Muscle layer of duodenum (tissue), 2 donors: ENCODE data around the gene TCEA2.

Source experiments
- H3K27ac ChIP-seq: one replicate; pipeline ENCODE4 v1.7.0; 2013; ENCODE audit warnings: mild to moderate bottlenecking, low read length
- H3K27me3 ChIP-seq: one replicate; pipeline ENCODE4 v1.7.0; 2013; ENCODE audit warnings: low read depth, mild to moderate bottlenecking, control low read depth, low read length
- H3K36me3 ChIP-seq, 2 donors: one replicate each; pipeline ENCODE4 v1.7.0; 2013; ENCODE audit warnings: low read length in 2 of 2, control low read depth in 1 of 2, mild to moderate bottlenecking in 1 of 2; ENCODE audit not compliant: insufficient read depth in 2 of 2, control insufficient read depth in 1 of 2
- H3K4me1 ChIP-seq, 2 donors: one replicate each; pipeline ENCODE4 v1.7.0; 2013; ENCODE audit warnings: low read length in 2 of 2, mild to moderate bottlenecking in 2 of 2, control low read depth in 1 of 2, moderate library complexity in 1 of 2; ENCODE audit not compliant: insufficient read depth in 2 of 2, control insufficient read depth in 1 of 2
- H3K4me3 ChIP-seq, 2 donors: one replicate each; pipeline ENCODE4 v1.7.0; 2013; ENCODE audit warnings: low read length in 2 of 2, low read depth in 1 of 2, mild to moderate bottlenecking in 1 of 2
- H3K9me3 ChIP-seq, 2 donors: one replicate each; pipeline ENCODE4 v1.7.0; 2013; ENCODE audit warnings: low read length in 2 of 2, control low read depth in 1 of 2, mild to moderate bottlenecking in 1 of 2; ENCODE audit not compliant: control insufficient read depth in 1 of 2
- donor health status: healthy.

The TCEA2 gene

DNA sequence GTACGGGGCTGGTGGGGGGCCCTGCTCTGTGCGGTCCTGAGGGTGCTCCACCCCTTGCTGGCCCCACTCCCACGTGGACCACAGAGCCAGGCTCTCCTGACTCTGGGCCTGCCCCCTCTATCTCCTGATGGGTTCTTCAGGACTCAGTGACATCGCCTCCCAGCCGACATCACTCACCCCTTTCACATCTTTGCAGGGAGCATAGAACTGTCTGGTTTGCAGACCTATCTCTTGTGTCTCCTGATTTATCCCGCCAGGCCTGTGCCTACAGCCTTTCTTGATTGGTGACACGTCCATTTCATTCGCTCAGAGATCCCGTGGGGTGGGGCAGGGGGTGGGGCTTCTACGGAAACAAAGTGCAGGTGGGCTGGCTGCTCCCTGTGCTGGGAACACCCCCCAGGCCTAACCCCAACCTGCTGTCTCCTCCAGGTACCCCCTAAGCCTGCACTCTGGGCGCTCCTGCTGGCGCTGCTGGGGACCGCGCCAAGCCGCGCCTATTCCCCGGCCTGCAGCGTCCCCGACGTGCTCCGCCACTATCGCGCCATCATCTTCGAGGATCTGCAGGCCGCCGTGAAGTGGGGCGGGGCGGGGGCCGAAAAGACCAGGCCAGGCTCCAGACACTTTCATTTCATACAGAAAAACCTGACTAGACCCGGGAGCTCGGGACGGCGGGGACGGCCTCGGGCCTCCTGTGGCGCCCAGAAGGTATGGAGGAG, 25.3 kb upstream of the TCEA2 start:
- Histone ChIP-seq H3K27ac (no peak overlapping the region), H3K4me1 (peaks cover 0 to 31% of the 10 kb centered on the region in 2 donors), H3K36me3 (peaks cover 6 to 19% of the 10 kb centered on the region in 2 donors), H3K27me3 (peaks cover 29% of the 10 kb centered on the region), H3K9me3 (no peaks in the 10 kb centered on the region), H3K4me3 (no peak overlapping the region)

DNA sequence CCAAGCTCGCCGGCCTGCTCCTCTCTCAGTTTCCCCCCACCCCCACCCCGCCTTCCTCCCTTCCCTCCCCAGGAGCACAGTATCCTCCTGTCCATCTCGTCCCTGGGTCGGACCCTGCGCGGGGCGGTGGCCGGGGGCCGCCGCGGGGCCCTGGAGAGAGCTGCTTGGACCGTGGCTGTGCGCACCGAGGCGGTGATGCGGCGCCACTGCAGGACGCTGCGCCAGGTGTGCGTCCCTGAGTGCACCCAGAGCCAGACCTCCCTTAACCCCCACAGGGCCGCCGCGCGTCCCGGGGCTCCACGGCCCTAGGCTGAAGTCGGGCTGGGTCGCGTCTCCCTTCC, 24.8 kb upstream of the TCEA2 start:
- H3K4me3 ChIP-seq = peak overlapping the region in 1 of 2 donors; percentile 75
- peaks cover 0 to 31% of the 10 kb centered on the region in 2 donors for H3K4me1 ChIP-seq
- no peak overlapping the region for H3K27ac ChIP-seq
- no peaks in the 10 kb centered on the region for H3K9me3 ChIP-seq
- H3K27me3 ChIP-seq = peaks cover 29% of the 10 kb centered on the region
- H3K36me3 ChIP-seq = peaks cover 6 to 13% of the 10 kb centered on the region in 2 donors

DNA sequence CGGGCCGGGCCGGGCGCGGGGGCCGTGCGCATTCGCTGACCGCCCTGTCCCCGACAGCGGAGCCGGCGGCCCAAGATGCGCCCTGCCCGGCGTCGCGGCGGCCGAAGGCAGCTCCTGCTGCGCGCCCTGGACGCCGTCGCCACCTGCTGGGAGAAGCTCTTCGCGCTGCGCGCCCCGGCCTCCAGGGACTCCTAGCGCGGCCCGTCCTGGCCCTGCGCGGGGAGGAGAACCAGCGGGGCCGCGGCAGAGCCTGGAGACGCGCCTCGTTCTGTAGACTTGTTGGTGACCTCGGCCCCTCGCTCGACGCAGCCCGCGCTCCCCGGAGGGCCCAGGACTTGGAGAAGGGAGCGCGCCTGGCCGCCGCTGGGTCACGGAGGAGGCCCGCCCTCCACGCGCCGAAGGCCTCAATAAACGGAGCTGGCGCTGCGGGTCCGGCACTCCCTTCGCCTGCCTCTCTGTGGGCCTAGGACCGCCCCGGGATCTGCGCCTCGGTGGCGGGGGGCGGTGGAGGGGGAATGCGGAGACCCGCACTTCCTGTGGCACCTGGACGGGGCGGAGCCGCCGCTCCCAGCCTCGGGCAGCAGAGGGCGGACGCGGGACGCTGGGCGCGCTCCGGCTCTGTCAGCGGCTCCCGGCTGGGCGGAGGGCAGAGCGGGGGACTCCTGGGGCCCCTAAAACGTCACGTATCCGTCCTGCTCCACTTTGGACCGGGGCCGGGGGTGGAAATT, 24.3 kb upstream of the TCEA2 start:
- H3K4me1 ChIP-seq = peaks cover 0 to 31% of the 10 kb centered on the region in 2 donors
- no peak overlapping the region for H3K27ac ChIP-seq
- H3K36me3 ChIP-seq = peaks cover 6 to 10% of the 10 kb centered on the region in 2 donors
- H3K27me3 ChIP-seq = peaks cover 29% of the 10 kb centered on the region
- H3K9me3 ChIP-seq = no peaks in the 10 kb centered on the region
- peak overlapping the region; percentile 39 to 75 for H3K4me3 ChIP-seq

DNA sequence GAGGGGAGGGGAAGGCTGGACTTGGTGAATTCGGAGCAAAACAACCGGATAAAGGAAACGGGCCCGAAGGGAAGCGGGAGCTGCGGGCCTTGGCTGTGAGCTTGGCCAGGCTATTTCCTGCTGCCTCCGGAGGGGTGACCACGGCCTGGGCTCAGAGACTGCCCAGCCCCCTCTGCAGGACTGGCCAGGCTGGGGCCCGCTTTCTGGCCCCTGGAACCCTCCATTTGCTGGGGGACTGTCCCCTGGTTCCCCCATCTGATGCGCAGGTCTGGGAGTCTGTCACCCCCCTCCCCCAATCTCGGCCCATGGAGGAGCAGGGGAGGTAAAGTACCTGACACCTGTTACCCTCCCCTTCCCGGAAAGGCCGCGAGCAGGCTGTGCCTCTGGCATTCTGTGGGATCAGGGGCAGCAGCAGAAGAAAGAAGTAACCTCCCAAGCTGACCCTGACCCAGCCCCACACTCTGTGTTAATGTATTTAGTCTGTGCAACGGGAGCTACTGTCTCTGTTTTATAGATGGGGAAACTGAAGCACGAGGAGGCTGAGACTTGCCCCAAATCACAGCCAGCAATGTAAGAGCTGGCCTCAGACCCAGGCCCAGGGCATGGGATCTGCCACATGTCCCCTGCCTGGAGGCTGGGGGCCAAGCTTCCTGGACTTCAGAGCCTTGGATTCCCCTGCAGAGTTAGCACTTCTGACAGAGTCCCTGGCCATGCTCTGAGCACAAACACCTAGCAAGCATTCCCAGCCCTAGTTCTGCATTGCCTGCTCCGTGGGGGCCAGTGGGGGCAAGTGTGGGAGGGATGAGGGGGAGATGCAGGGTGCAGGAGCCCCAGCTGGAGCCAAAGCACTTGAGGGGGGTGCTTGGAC, 23.5 kb upstream of the TCEA2 start:
- Histone ChIP-seq H3K9me3 (no peaks in the 10 kb centered on the region), H3K4me3 (peak overlapping the region in 1 of 2 donors; percentile 75), H3K36me3 (peaks cover 4 to 6% of the 10 kb centered on the region in 2 donors), H3K4me1 (peaks cover 0 to 28% of the 10 kb centered on the region in 2 donors), H3K27me3 (peaks cover 29% of the 10 kb centered on the region), H3K27ac (no peak overlapping the region)

DNA sequence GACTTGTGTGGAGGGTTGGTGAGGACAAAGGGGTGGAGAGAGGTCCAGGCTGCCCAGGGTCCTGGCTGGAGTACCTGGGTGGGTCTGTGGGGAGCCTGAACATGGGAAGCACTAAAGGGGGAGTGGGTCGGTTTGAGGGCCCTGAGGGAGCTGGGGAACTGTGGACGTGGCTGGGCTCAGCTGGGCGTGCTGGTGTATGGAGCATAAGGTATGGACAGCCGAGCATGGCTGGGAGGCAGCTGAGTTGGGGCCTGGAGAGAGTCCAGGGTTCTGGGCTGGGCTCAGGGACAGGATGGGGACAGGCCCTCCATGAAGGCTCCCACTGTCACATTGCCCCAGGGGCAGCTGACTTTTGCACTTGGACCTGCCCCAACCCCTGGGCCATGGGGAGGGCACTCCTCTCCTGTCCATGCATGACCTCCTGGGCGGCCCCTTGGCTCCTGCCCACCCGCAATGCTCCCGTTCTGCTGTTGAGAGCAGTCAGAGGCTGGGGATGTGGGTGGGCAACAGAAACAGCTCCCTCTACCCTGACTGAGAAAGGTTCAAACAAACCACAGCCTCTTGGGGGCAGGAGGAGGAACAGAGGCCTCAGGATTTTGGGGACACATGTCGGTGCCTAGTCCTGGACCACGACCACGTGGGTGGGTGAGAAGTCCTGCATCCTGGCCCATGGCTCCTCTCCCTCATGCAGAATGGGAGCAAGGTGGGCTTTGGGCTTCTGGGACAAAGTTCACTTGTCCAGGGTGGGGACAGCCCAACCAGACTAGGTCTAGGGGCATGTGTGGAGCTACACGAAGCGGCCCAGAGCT, 22.6 kb upstream of the TCEA2 start:
- H3K36me3 ChIP-seq = peaks cover 0 to under 1% of the 10 kb centered on the region in 2 donors
- no peaks in the 10 kb centered on the region for H3K9me3 ChIP-seq
- no peak overlapping the region for H3K27ac ChIP-seq
- H3K4me1 ChIP-seq = peaks cover 0 to 28% of the 10 kb centered on the region in 2 donors
- no peak overlapping the region for H3K4me3 ChIP-seq
- H3K27me3 ChIP-seq = peaks cover 33% of the 10 kb centered on the region

DNA sequence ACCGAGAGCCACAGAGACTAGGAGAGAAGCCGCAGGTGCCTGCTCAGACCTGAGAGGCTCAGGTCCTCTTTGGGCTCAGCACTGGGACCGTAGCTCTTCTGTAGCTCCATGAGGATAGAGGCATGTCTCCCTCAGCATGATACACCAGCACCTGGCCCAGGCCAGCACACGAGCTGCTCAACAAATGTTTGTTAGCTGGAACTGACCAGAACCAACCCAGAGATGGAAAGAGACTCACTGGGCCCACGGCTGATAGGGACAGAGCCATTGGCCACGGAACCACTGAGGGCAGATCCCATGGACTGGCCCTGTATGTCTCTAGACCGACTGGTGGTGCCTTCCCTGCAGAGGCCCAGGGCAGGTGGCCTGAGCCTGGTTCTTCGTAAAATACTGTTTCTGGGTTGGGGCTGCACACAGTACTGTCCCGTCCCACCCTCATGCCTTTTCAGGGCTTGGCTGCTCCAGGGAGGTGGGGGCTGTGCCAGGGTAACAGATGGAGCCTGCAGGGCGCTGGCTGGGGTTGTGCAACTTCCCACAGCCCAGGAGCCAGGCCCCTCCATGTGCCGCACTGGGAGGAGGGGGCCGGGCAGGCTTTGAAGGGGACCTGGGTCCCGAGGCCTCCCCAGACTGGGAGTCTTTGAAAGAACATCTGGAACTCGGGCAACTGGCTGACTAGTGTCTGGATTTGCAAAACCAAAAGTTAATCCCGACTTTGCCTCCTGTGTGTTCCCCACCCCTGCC, 21.8 kb upstream of the TCEA2 start:
- Histone ChIP-seq H3K4me1 (peaks cover 0 to 28% of the 10 kb centered on the region in 2 donors), H3K36me3 (no peaks in the 10 kb centered on the region), H3K4me3 (no peak overlapping the region), H3K27ac (no peak overlapping the region), H3K27me3 (peaks cover 39% of the 10 kb centered on the region), H3K9me3 (no peaks in the 10 kb centered on the region)

DNA sequence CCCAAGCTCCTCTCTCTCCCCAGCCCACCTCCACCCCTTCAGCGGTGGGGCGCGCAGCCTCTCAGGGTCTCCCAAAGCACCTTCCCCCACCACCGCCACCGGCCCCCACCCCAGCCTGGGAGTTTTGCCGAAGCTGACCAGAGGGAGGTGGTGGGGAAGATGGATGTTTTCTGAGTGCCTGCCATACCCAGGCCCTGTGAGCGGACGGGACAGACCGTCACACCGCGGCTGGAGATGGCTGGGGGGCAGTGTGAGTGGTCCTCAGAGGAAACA, 21.3 kb upstream of the TCEA2 start:
- Histone ChIP-seq H3K27me3 (peaks cover 43% of the 10 kb centered on the region), H3K4me1 (peaks cover 0 to 28% of the 10 kb centered on the region in 2 donors), H3K4me3 (peak overlapping the region in 1 of 2 donors; percentile 54), H3K9me3 (no peaks in the 10 kb centered on the region), H3K27ac (no peak overlapping the region), H3K36me3 (no peaks in the 10 kb centered on the region)

DNA sequence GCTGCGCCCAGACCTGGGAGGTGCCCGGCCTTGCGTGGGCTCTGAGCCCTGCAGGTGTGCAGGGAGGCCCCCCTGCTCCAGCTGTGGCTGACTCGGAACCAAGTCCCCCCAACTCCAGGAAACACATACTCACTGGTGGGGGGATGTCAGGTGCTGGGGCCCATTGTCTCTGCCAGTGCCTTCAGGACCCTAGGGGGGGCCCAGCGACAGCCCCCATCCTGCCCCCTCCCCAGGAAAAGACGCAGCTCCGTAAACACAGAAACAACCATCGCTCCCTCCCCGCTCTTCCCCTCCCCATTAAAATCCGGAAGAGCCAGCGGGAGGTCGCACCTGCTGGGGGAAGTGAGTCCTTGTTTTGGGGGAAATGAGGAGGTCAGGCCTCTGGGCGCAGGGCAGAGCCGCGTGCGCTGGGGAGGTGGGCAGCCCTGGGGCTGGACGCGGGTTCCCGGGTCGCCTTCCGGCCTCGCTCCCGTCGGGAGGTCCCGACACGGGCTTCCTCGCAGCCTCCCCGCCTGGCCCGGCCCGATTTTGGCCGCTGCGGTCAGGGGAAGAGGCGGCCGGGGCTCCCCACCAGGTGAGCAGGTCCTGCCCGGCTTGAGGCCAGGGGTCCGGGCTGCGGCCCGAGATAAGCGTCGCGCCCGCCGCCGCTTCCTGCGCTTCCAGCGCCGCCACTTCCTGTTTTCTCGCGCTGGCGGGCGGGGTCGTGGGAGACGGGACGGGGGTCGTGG, 20.8 kb upstream of the TCEA2 start:
- peaks cover 48% of the 10 kb centered on the region for H3K27me3 ChIP-seq

DNA sequence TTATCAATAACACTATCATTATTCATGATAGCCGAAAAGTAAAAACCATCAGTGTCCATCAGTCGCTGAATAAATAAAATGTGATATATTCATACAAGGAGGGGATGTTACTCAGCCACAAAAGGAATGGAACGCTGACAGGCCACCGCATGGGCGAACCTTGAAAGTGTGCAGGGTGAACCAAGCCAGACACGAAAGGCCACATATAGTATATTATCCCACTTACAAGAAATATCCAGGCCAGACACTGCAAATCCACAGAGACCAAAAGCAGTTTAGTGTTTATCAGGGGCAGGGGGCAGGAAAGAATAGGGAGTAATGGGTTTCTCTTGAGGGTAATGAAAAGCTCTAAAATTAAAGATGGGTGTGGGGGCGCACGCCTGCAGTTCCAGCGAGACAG, 19.2 kb upstream of the TCEA2 start:
- peaks cover 54% of the 10 kb centered on the region for H3K27me3 ChIP-seq
- no peak overlapping the region for H3K4me3 ChIP-seq
- H3K4me1 ChIP-seq = peaks cover 0 to 21% of the 10 kb centered on the region in 2 donors
- no peaks in the 10 kb centered on the region for H3K9me3 ChIP-seq
- H3K36me3 ChIP-seq = no peaks in the 10 kb centered on the region
- no peak overlapping the region for H3K27ac ChIP-seq

More for the DNA sequence above, 20.8 kb upstream of the TCEA2 start:
- Histone ChIP-seq H3K4me3 (peak overlapping the region; percentile 7 to 54), H3K27ac (no peak overlapping the region), H3K9me3 (no peaks in the 10 kb centered on the region), H3K36me3 (no peaks in the 10 kb centered on the region), H3K4me1 (peaks cover 0 to 28% of the 10 kb centered on the region in 2 donors)
